Hematopoietic multipotent progenitor cell treated with erythropoietin and hydrocortisone succinate and interleukin-3 and kit ligand, for 15 days (in vitro differentiated cells): ENCODE data around the gene TOR1B.
A peak's percentile ranks its signal among the peaks of the same experiment; 100 is the strongest.

Experiments
- DNase-seq: peaks from one replicate; pipeline ENCODE4 v3.0.0-alpha.2; 2015; ENCODE audit warnings: low spot score

TOR1B gene

DNA sequence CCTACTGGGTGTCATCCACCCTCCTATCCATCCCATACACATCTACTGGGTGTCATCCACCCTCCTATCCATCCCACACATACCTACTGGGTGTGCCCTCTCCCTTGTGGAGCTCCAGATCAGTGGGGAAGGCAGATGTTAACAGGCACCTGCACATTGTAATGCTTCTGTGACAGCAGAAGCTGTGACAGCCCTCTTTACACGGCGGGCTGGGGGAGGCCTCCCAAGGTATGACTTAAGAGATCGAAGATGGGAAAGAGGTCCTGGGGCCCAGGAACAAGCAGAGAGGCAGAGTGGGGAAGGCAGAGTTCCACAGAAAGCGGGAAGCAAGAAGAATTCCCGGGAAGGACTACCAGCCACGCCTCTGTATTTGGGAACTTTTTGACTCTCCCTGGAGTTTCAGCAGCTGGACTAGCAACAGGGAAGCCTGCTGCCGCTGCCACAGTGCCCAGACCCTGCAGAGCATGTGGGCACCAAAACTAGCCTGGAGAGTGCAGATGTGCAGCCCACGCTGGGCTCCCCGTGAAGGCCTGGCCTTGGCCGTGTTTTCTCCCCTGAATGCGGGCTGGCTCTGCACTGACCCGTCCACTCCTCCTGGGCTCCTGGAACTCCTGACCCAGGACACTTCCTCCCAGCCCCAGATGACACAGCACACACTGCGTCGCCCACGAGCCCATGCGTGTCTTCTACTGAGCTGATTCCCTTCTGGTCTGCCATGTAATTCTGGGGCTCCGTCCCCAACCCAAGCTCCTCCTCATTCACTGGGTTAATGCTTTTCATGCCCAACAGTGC, 11.6 kb downstream of the TOR1B start:
- no peak for DNase-seq

DNA sequence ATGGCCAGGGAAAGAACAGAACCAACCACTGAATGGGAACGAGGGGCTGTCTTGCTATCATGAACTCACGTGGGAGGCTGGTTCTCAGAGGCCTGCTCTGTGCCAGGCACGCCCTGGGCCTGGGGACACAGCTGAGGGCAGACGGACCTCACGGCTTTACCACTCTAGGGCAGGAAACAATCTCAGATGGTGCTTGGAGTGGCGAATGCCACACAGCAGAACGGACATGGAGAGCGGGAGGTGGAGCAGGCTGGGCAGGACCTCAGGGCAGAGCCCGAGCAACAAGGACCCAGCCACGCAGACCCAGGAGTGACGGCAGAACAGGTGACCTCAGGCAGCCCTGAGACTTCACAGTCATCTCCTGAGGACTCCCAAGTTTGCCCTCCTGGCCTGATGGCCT, 12.3 kb downstream of the TOR1B start:
- DNase-seq: no peak

DNA sequence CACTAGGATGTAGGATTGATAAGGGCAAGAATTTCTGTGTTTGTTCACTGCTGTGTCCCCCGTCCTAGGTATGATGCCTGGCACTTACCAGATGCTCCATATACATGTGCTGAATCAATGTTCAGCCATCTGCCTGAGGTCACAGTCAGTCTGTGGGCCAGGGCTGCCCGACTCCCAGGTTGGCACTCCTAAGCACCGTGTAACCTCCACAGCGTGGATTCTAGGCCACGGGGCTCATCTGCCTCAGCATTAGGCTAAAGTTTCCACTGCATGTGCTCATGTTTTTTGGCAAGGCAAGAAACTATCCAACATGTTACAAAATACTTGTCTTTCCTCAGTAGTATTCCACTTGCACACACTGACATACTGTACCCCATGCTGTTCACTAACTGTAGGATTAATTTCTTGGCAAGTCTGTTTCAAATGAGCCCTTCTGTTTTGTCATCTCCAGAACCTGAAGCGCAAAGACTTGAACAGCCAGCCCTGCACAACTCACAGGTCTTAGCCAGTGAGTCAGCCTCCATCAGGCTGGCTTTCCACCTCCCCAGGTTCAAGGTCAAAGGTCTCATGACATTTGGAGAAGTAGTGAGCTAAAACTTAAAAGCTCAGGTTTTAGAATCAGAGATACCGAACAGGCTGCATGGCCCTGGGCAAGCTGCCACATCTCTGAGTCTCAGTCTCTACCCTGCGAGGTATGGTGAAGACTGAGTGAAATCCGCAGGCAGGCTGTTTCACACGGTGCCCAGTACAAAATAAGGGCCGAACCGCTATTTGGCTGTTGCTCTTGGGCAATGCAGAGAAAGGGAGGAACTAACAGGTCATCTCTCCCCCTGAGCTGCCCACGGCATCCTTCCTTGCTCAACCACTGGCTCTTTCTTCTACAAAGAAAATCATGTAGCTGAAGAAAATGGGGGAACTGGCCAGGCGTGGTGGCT, 13.8 kb downstream of the TOR1B start:
- no peak for DNase-seq

DNA sequence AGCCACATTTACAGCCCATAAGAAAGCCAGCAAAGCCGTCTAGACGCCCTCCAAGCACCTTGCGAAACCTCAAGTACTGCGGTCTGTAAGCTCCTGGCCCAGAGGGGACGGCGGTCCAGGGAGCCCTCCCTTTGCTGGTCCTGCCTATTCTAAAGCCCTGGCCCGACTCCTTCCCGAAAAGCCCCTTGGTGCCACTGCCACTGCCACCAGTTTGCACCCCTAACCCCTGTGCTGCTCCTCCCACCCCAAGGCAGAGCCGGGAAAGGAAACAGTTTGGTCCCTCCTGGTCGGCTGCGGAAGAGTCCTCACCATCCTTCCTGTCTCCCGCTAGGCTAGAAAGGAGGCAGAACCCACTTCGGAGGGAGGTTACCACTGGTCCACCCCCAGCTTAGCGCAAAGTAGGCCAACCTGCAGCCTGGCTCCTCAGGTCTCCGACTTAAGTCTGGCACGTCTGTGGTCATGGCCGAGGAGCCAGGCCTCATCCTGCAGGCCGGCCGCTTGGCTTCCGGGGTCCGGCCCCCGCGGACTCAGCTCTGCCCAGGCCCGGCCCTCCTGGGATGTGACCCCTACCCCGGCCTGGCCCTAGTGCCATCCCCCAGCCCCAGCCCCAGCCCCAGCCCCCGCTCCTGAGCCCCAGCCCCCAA, 20.0 kb downstream of the TOR1B start:
- no peak for DNase-seq

DNA sequence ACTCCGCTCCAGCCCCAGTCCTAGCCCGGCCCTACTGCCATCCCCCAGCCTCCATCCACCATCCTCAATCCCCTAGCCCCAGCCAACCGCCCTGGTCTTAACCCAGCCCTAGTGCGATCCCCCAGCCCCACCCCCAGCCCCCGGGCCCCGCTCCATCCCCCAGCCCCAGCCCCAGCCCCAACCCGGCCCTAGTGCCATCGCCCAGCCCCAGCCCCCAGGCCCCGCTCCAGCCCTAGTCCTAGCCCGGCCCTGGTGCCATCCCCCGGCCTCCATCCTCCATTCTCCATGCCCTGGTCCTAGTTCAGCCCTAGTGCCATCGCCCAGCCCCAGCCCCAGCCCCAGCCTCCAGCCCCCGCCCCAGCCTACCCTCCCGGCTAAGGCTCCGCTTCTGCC, 20.6 kb downstream of the TOR1B start:
- no peak for DNase-seq

DNA sequence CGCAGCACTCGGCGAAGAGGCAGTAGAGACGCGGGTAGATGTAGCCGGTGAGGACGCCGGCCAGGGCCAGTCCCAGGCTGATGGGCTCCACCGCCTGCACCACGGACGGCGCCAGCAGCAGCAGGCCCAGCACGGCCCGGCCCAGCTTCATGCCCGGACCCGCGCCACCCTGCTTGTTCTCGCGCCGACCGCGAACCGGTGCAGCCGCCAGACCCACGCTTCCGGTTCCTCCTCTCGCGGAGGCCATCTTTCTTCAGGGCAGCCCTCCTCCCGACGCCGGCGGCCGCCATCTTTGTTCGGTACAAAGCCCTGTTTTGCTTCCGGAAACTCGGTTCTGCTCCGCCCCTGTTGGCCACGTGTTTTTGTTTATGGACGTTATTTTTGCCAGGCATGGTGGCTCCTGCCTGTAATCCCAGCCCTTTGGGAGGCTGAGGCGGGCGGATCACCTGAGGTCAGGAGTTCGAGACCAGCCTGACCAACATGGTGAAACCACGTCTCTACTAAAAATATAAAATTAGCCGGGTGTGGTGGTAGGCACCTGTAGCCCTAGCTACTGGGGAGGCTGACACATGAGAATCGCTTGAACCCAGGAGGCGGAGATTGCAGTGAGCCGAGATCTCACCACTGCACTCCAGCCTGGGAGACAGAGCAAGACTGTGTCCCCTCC, 21.1 kb downstream of the TOR1B start, which contains the start of gene TOR1A:
TOR1A (minus strand) TSS at position 202 of the 667 bp plus-strand sequence; CDS start at position 151, 51 bp downstream.
- peak; percentile 96 for DNase-seq

DNA sequence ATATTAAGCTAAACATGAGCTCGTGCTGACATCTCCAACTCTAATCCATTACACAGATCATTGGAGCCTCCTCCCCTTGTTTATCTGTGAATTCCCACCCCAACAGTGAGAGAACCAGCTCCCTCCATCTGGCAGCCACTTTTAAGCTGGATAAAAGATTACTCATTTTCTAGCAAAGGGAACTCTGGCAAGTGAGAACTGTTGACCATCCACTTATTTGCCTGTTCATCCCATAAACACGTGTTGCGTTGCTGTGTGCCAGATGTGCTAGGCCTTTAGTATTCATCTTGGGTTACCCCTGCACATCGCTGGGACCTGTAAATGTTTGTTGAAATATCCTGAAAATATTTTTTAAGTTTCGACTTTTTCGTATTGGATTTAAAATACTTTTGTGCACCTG, 23.4 kb downstream of the TOR1B start:
- DNase-seq: peak; percentile 85

DNA sequence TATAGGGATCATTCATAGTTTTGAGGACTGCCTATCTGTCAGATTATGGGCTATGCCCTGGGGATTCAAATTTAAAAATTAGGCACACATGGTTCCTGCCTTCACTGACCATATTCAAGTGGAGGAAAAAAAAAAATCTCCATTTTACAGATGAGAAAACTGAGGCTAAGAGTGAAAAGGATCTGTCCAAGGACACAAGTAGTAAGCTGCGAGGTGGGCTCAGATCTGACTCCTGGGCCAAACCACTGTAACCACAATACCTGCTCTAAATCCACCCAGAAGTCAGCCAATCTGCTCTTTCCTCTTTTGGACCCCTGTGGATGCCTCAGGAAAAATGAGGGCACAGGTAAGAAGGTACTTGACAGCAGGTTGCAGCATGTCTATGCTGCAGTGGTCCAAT, 23.8 kb downstream of the TOR1B start:
- DNase-seq: no peak

DNA sequence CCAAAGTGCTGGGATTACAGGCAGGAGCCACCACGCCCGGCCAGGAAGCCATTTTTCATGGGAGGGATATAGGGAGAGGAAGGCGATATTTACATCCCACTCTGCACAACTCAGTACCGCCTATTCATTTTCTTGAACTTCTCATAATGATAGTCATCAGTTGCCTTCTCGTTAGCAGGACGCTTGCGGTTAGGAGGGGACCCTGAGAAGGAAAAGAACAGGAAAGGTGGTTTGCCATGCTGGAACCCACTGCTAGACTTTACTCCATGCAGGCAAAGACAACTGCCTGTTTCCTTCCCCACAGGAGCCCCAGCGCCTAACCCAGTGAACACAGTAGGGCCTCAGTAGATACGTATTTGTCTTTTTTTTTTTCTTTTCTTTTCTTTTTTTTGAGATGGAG, 25.1 kb downstream of the TOR1B start:
- DNase-seq: no peak

DNA sequence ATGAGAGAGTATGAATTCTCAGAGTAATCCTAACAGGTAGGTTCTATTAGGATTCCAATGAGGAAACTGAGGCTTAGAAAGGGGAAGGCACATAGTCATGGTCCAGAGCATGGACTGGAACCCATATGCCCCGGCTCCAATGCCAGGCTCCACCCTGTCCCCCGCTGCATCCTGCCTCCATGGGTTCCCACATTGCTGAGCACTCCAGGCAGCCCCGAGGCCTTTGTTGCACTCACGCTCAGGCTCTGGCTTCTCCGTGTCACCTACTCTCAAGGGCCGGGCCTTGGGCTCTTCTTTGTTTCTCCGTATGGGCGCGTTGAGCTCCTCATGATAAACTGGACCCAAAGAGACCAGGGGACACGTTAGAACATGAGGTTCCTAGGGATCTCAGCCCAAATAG, 26.0 kb downstream of the TOR1B start:
- DNase-seq: no peak

DNA sequence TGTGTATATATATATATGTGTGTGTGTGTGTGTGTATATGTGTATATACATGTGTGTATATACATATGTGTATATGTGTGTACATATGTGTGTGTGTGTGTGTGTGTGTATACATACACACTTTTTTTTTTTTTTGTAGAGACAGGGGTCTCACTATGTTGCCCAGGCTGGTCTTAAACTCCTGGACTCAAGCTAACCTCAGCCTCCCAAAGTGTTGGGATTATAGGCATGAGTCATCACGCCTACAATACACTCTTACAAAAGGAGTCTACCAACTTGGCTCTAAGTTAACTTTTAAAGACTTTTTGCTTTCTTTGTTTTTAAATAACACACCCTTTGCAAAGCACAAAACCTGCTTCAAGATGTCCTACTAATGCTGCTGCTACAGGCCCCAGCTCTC, 30.0 kb downstream of the TOR1B start:
- no peak for DNase-seq

DNA sequence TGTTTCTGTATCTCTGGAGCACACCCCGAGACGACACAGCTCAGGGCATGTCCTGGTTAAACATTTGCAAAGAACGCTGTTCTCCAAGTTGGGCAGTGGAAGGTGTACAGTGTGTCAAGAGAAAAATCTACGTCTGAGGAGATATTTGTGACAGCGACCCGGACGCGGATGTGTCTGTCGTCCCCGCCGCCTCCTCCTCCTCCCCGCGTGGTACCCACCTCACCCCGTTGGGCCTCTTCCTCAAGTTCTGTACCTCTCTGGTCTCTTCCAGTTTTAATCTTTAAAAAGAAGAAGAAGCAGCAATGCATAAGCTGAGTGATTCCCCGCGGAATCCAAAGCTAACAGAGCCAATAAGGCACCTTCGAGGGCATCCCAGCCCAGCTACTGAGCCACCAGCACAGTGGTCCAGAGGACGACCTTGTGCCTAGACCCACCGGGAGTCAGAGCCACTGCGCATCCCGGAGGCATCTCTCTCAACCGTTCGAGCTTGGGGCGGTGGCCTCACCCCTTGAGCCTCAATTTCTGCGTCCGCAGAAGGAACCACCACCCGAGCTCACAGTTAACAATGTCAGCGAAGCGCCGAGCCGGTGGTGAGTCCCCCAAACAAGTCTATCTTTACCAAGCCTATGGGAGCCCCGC, 31.6 kb downstream of the TOR1B start:
- DNase-seq: peak; percentile 22

DNA sequence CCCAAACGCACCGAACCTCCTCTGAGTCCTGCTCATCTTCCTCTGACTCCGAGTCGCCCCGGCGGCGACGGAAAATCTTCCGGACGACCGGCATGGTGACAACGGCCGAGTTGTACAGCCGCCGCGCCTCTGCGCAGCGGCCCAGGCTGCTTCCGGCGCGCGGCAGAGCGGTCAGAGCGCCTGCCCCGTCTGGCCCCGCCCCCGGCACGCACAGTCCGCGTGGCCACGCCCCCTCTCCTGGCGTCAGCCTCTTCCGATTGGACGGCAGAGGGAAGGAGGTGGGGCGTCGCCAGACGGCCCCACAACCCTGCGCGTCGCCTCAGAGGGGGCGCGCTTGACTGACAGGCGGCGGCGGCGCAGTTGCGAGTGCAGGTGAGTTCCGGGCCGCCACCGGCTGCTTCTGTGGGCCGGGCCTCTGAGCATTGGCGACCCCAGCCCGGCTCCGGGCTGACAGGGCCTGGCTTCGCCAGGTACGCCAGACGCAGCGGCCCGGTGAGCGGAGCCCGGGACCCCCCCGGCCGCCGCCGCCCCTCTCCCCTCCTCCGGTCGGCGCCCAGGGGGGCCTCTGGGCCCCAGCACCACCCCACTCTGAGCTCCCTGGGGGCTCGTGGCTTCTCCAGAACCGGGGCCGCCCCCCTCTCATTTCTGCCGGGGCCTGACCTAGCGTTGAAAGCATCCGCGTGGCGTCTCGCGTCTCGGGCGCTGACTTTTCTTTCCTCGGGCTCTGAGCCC, 32.3 kb downstream of the TOR1B start, which contains the start of the genes C9orf78 and USP20:
C9orf78 (minus strand) TSS at position 148 of the 732 bp plus-strand sequence; CDS start at position 94, 54 bp downstream.
USP20 (plus strand) TSS at position 331 of the 732 bp plus-strand sequence. CDS start 17,098 bp downstream, outside the sequence.
- peak; percentile 99 for DNase-seq

DNA sequence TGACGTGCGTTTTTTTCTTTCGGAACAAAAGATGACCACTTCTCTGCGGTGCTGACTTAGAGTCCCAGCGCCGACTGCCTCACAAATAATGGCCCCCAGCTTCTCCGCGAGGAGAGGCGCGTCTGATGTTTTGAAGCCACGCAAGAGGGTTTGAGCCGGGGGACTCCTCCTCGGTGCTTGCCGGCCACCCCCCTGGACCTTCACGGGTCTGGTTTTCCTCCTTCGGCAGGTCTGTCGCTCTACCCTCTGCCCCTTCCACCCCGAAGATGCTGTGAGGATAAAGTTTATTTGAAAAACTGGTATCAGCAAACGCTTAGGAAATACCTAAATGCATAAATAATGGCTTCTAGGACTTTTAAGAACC, 32.9 kb downstream of the TOR1B start:
- DNase-seq: peak; percentile 33

DNA sequence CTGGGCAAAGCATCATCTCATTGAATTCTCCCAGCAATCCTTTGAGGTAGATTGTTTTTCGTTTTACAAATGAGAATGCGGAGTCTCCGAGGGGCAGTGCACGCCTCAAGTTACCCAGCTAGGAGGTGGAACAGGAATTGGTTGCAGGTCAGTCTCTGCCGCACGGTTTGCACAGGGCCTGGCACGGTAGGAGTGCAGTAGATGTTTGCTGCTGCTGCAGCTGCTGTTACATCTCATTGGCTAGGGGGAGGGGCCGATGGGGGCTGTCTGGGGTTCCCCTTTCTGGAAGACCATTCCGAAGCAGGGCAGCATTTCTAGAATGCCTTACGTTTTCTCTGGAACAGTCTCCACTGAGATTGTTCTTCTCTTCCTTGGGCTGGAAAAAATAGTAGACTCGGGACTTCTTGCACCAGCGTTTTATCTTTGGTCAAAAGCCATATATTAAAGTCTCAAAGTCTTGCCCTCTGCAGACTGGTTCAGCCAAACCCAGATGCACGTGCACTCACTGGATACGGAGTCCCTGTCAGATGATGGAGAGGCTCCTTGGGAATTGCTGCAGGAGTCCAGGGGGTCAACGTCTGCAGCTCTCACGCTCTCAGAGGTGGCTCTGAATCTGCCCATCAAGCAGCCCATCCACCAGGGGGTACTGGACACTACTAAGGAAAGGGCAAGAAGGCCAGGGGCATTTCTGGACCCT, 33.5 kb downstream of the TOR1B start:
- peak; percentile 29 for DNase-seq

DNA sequence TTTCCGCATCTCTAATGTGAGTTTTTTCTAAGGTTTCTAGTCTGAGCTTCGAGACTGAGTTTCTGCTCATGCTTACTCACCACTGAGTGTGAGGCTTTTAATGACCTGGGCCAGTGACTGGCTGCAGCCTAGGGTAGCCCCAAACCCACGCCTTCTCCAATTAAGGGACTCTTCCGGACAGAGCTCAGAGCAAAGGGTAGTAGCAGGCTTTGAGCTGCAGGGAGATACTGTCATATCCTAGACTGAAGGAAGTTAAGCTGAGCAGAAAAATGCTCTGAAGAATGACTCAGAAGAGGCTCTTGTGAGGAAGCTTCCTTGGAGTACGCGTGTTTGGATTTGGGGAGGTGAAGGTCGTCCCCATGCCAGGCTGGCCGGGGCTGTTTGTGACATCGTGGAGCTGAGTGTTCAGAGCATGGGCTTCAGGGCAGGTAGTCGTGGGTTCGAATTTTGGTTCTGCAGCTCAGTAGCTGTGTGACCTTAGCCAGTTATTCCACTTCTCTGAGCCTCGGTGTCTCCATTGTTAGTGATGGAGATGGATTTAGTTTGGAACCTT, 35.8 kb downstream of the TOR1B start:
- no peak for DNase-seq

DNA sequence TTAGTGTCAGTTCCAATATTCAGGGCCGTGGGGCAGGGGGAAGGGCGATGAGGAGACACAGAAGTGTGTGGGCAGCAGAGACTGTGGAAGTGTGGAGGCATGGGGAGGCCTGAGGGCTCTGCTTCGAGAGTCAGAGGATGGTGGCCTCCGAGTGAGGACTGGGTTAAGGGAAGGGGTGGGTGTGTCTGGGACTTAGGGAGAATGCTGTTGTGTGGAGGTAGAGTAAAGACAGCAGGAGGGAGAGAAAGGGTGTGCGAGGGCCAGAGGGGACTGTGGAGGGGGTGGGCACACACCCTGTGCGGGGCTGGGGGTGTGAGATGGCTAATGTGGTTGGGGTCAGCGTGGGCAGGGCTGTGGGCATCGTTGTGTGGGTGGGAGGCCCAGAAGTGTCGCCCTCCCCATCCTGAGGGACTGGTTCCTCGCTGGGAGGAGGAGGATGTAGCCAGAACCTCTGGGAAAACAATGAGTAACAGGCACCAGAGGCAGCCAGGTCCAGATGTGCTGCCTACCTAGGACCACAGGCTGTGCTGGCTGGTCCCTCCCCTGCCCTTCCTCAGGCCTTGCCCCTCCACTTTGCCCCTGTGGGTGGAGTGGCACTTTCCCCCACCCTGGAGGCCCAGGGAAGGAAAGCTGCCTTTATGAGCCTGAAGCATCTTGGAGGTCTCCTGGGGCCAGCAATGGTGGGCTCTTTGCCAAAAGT, 36.5 kb downstream of the TOR1B start:
- DNase-seq: no peak

DNA sequence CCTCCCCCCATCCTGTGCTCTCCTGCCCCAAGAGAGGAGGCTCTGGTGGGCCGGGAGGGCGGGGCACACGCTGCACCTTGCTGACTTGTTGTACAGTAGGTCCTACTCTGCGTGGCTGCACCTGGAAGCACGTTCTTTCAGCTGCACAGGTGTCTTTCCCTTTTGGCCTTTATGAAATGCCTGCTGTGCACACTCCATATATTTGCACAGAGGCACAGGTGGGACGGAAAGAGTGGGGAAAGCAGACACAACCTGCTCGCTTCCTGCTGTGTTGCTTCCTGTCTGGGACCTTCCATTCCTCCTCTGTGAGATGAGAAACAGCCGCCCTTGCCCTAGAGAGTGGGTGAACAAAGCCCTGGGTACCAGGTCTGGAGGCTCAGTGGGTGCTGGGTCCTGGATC, 37.0 kb downstream of the TOR1B start:
- no peak for DNase-seq

DNA sequence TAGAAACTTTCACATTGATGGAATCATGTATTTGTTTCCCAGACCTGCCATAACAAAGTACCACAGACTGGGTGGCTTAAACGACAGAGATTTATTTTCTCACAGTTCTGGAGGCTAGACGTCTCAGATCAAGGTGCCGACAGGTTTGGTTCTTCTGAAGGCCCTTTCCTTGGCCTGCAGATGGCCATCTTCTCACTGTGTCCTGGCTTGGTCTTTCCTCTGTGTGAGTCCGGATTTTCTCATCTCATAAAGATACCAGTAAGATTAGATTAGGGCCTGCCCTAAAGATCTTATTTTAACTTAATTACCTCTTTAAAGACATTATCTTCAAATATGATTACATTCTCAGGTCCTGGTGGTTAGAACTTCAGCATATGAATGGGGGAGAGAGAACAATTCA, 38.1 kb downstream of the TOR1B start:
- no peak for DNase-seq
